Sigmoid colon (tissue), 4 donors: ENCODE results near the gene RP2.

ENCODE experiments used
- POLR2AphosphoS5 ChIP-seq, 4 donors: sonication (generic); formaldehyde crosslinking; IDR thresholded peaks; one replicate each; pipeline ENCODE4 v1.6.1; 2017; ENCODE audit warnings: antibody characterized with exemption in 4 of 4
- TF ChIP-seq, protein P1 (sequence below), 4 experiments: fragments of 450-650 bp in 3 of 4; fragments of 200-600 bp in 1 of 4; IDR thresholded peaks; one replicate each; pipeline ENCODE4 v1.5.1; 2016 to 2019; ENCODE audit warnings: antibody characterized with exemption in 4 of 4, mild to moderate bottlenecking in 3 of 4, moderate library complexity in 2 of 4

- TF ChIP-seq, protein P1, sequence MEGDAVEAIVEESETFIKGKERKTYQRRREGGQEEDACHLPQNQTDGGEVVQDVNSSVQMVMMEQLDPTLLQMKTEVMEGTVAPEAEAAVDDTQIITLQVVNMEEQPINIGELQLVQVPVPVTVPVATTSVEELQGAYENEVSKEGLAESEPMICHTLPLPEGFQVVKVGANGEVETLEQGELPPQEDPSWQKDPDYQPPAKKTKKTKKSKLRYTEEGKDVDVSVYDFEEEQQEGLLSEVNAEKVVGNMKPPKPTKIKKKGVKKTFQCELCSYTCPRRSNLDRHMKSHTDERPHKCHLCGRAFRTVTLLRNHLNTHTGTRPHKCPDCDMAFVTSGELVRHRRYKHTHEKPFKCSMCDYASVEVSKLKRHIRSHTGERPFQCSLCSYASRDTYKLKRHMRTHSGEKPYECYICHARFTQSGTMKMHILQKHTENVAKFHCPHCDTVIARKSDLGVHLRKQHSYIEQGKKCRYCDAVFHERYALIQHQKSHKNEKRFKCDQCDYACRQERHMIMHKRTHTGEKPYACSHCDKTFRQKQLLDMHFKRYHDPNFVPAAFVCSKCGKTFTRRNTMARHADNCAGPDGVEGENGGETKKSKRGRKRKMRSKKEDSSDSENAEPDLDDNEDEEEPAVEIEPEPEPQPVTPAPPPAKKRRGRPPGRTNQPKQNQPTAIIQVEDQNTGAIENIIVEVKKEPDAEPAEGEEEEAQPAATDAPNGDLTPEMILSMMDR (IDR thresholded peaks at IDR 0.05): no peak
- TF ChIP-seq POLR2AphosphoS5 (IDR thresholded peaks at IDR 0.05): no peak
Observed at GRCh38 chrX:46819136-46819535, 17.7 kb upstream of the RP2 start.
